Adipocyte (in vitro differentiated cells): Measurements from ENCODE around the gene CRYBB2.
"Not testable (repeated sequence)": the region's sequence is repeated elsewhere in the genome, so short reads cannot be mapped to it uniquely, and the experiment has no call there.

Experiments
- DNase-seq: peaks from one replicate; pipeline ENCODE4 v3.0.0-alpha.2; 2015; ENCODE audit warnings: low read depth
- H3K27me3 ChIP-seq: replicated peaks from 2 replicates; pipeline ENCODE4 v1.7.0; 2013; ENCODE audit warnings: mild to moderate bottlenecking, low read length, moderate library complexity; ENCODE audit not compliant: control insufficient read depth, insufficient read depth
- H3K36me3 ChIP-seq: 2 replicates; pipeline ENCODE4 v1.7.0; 2013; ENCODE audit warnings: low read length, mild to moderate bottlenecking, moderate library complexity; ENCODE audit not compliant: control insufficient read depth, insufficient read depth, severe bottlenecking
- H3K4me1 ChIP-seq: 2 replicates; pipeline ENCODE4 v1.7.0; 2013; ENCODE audit warnings: mild to moderate bottlenecking, low read length, moderate library complexity; ENCODE audit not compliant: control insufficient read depth, insufficient read depth
- H3K4me3 ChIP-seq: 2 replicates; pipeline ENCODE4 v1.7.0; 2013; ENCODE audit warnings: mild to moderate bottlenecking, low read length, moderate library complexity
- H3K9ac ChIP-seq: 2 replicates; pipeline ENCODE4 v1.7.0; 2013; ENCODE audit warnings: mild to moderate bottlenecking, low read length, moderate library complexity
- H3K9me3 ChIP-seq: 2 replicates; pipeline ENCODE4 v1.7.0; 2013; ENCODE audit warnings: mild to moderate bottlenecking, low read length, moderate library complexity; ENCODE audit not compliant: control insufficient read depth

Gene CRYBB2

GRCh38 chr22:25237503-25237902 is 18.1 kb downstream of the CRYBB2 start:
- peaks cover 25% of the 10 kb centered on the region for H3K27me3 ChIP-seq
- DNase-seq, result no peak
- no peaks in the 10 kb centered on the region for H3K36me3 ChIP-seq
- H3K4me1 ChIP-seq, result no peaks in the 10 kb centered on the region
- no peak overlapping the region for H3K9ac ChIP-seq
- no peaks in the 10 kb centered on the region for H3K9me3 ChIP-seq
- no peak overlapping the region for H3K4me3 ChIP-seq

GRCh38 chr22:25238058-25238457 is 18.6 kb downstream of the CRYBB2 start:
- H3K9ac ChIP-seq, H3K9me3 ChIP-seq, DNase-seq, H3K4me1 ChIP-seq, H3K4me3 ChIP-seq, H3K36me3 ChIP-seq: not testable (repeated sequence)
- peaks cover 25% of the 10 kb centered on the region for H3K27me3 ChIP-seq

GRCh38 chr22:25255169-25255568 is 35.7 kb downstream of the CRYBB2 start:
- H3K27me3 ChIP-seq, H3K9me3 ChIP-seq, DNase-seq, H3K4me1 ChIP-seq, H3K36me3 ChIP-seq, H3K4me3 ChIP-seq, H3K9ac ChIP-seq: not testable (repeated sequence)

- H3K4me3 ChIP-seq, H3K27me3 ChIP-seq, H3K9ac ChIP-seq, H3K36me3 ChIP-seq, DNase-seq, H3K4me1 ChIP-seq: not testable (repeated sequence)
- H3K9me3 ChIP-seq, result peaks cover 17% of the 10 kb centered on the region
Measured at GRCh38 chr22:25267567-25267966, 48.1 kb downstream of the CRYBB2 start.

GRCh38 chr22:25268902-25269301 is 49.5 kb downstream of the CRYBB2 start:
- not testable (repeated sequence) for H3K9ac ChIP-seq, H3K27me3 ChIP-seq, H3K4me1 ChIP-seq, DNase-seq, H3K4me3 ChIP-seq, H3K36me3 ChIP-seq
- peaks cover 22% of the 10 kb centered on the region for H3K9me3 ChIP-seq

GRCh38 chr22:25270061-25270460 is 50.6 kb downstream of the CRYBB2 start:
- not testable (repeated sequence) for H3K9ac ChIP-seq, H3K4me3 ChIP-seq, H3K27me3 ChIP-seq, DNase-seq, H3K36me3 ChIP-seq, H3K4me1 ChIP-seq
- peaks cover 20% of the 10 kb centered on the region for H3K9me3 ChIP-seq

GRCh38 chr22:25273231-25273630 is 53.8 kb downstream of the CRYBB2 start:
- DNase-seq, H3K27me3 ChIP-seq, H3K36me3 ChIP-seq, H3K4me3 ChIP-seq, H3K4me1 ChIP-seq, H3K9ac ChIP-seq: not testable (repeated sequence)
- H3K9me3 ChIP-seq, result peaks cover 13% of the 10 kb centered on the region

GRCh38 chr22:25273928-25274327 is 54.5 kb downstream of the CRYBB2 start:
- H3K27me3 ChIP-seq, DNase-seq, H3K9me3 ChIP-seq, H3K9ac ChIP-seq, H3K36me3 ChIP-seq, H3K4me1 ChIP-seq, H3K4me3 ChIP-seq: not testable (repeated sequence)

- H3K4me1 ChIP-seq, H3K9me3 ChIP-seq, H3K4me3 ChIP-seq, H3K36me3 ChIP-seq, DNase-seq, H3K9ac ChIP-seq: not testable (repeated sequence)
- peaks cover 43% of the 10 kb centered on the region for H3K27me3 ChIP-seq
Measured at GRCh38 chr22:25280118-25280517, 60.7 kb downstream of the CRYBB2 start.
